Measurements from ENCODE around the gene C6orf15. TPM values are rescaled to one million over a fixed set of nuclear protein-coding genes. Genes with fewer than 3 reads are reported as not detected.

C6orf15 gene
- total RNA-seq, 1 donor from 2014 or later: not detected

GRCh38 chr6:31111712-31112111 lies 663 bp downstream of the C6orf15 start:
- Mint-ChIP-seq H3K9me3 (peaks cover 2% of the 10 kb centered on the region), H3K27me3 (ENCODE audit: insufficient read depth, low read depth) (peaks cover 15% of the 10 kb centered on the region), H3K4me3 (no peak overlapping the region), H3K27ac (no peak overlapping the region), H3K36me3 (no peaks in the 10 kb centered on the region), H3K4me1 (peaks cover 22% of the 10 kb centered on the region)
- no peaks in the 10 kb centered on the region for H3K9me3 ChIP-seq (ENCODE audit: low read depth)
- H3K4me1 ChIP-seq: peaks cover 17% of the 10 kb centered on the region
- H4K20me1 ChIP-seq (ENCODE audit: low read depth): no peaks in the 10 kb centered on the region
- no peak for DNase-seq (ENCODE audit: low spot score)
- H3K27me3 ChIP-seq: peaks cover 8% of the 10 kb centered on the region
- H3K9ac ChIP-seq: no peak overlapping the region
- no peaks in the 10 kb centered on the region for H3K36me3 ChIP-seq
- TF ChIP-seq CTCF (IDR thresholded peaks at IDR 0.05) (no peak), EZH2phosphoT487 (IDR thresholded peaks at IDR 0.05) (no peak), EZH2 (IDR thresholded peaks at IDR 0.05) (no peak)
- H3K79me2 ChIP-seq (ENCODE audit: low read depth): no peaks in the 10 kb centered on the region
- H2AFZ ChIP-seq (replicated peaks): no peak overlapping the region
- H3K4me3 ChIP-seq: no peak overlapping the region
- no peaks in the 10 kb centered on the region for H3F3A ChIP-seq (ENCODE audit: low read depth)
- no peak overlapping the region for H3K4me2 ChIP-seq
- no peak overlapping the region for H3K27ac ChIP-seq

- H3K9me3 ChIP-seq (ENCODE audit: low read depth): no peaks in the 10 kb centered on the region
- H3K27me3 ChIP-seq: peaks cover 8% of the 10 kb centered on the region
- H3K4me1 ChIP-seq: peaks cover 17% of the 10 kb centered on the region
- TF ChIP-seq CTCF (IDR thresholded peaks at IDR 0.05) (peak; percentile 10), EZH2 (IDR thresholded peaks at IDR 0.05) (no peak)
- H3K4me2 ChIP-seq: peak overlapping the region; percentile 47
- H3K36me3 ChIP-seq: no peaks in the 10 kb centered on the region
- peak overlapping the region; percentile 17 for H2AFZ ChIP-seq (replicated peaks)
- Mint-ChIP-seq H3K36me3 (no peaks in the 10 kb centered on the region), H3K27ac (no peak overlapping the region), H3K27me3 (ENCODE audit: insufficient read depth, low read depth) (peaks cover 14% of the 10 kb centered on the region), H3K4me3 (no peak overlapping the region), H3K9me3 (peaks cover 2% of the 10 kb centered on the region), H3K4me1 (peaks cover 22% of the 10 kb centered on the region)
- H3K79me2 ChIP-seq (ENCODE audit: low read depth): no peaks in the 10 kb centered on the region
- peak; percentile 40 for DNase-seq (ENCODE audit: low spot score)
- H3F3A ChIP-seq (ENCODE audit: low read depth): no peaks in the 10 kb centered on the region
- no peak overlapping the region for H3K9ac ChIP-seq
- H3K27ac ChIP-seq: no peak overlapping the region
- no peaks in the 10 kb centered on the region for H4K20me1 ChIP-seq (ENCODE audit: low read depth)
- no peak overlapping the region for H3K4me3 ChIP-seq
Measured at GRCh38 chr6:31110825-31111582, 1.4 kb downstream of the C6orf15 start.

- Histone ChIP-seq H3K9ac (no peak overlapping the region), H2AFZ (replicated peaks) (no peak overlapping the region), H3K27me3 (peaks cover 8% of the 10 kb centered on the region), H3K36me3 (no peaks in the 10 kb centered on the region), H3F3A (ENCODE audit: low read depth) (no peaks in the 10 kb centered on the region), H3K4me2 (no peak overlapping the region), H3K4me3 (no peak overlapping the region), H3K27ac (no peak overlapping the region), H3K79me2 (ENCODE audit: low read depth) (no peaks in the 10 kb centered on the region), H4K20me1 (ENCODE audit: low read depth) (no peaks in the 10 kb centered on the region), H3K4me1 (peaks cover 11% of the 10 kb centered on the region), H3K9me3 (ENCODE audit: low read depth) (no peaks in the 10 kb centered on the region)
- Mint-ChIP-seq H3K36me3 (no peaks in the 10 kb centered on the region), H3K4me3 (no peak overlapping the region), H3K9me3 (peaks cover 2% of the 10 kb centered on the region), H3K4me1 (peaks cover 6% of the 10 kb centered on the region), H3K27me3 (ENCODE audit: insufficient read depth, low read depth) (peaks cover 6% of the 10 kb centered on the region), H3K27ac (no peak overlapping the region)
- DNase-seq (ENCODE audit: low spot score): no peak
- no peak for TF ChIP-seq CTCF (IDR thresholded peaks at IDR 0.05)
- no peak for TF ChIP-seq EZH2phosphoT487 (IDR thresholded peaks at IDR 0.05)
- no peak for TF ChIP-seq EZH2 (IDR thresholded peaks at IDR 0.05)
Measured at GRCh38 chr6:31107052-31107451, 5.3 kb downstream of the C6orf15 start.
